GM12878 (cell line): Measurements from ENCODE around the gene ENOX2. TPM values are rescaled to one million over a fixed set of nuclear protein-coding genes. Genes with fewer than 3 reads are reported as not detected.

ENCODE experiments used
- ATAC-seq: fragments of 200-7000 bp; cut with Tn5 transposase; 3 replicates; pipeline ENCODE4 v1.9.1; 2020; ENCODE audit warnings: mild to moderate bottlenecking, moderate library complexity
- BruUV-seq: library from RNA; stranded (reverse); fragments of 400-500 nt; replicated peaks from 2 replicates; lab custom pipeline; 2021; lab: Mats Ljungman, UMichigan
- CTCF ChIA-PET: fragments of 300-600 bp; sonication (Branson Sonifier 250); formaldehyde crosslinking; extraction: SDS; loops from one replicate; lab custom pipeline; 2021; ENCODE audit warnings: inconsistent platforms; lab: Yijun Ruan, JAX
- POLR2A ChIA-PET: fragments of 350-600 bp; formaldehyde crosslinking; extraction: SDS; loops from one replicate; lab custom pipeline; 2021; ENCODE audit warnings: inconsistent platforms; lab: Charles Lee
- RAD21 ChIA-PET: fragments of 300-600 bp; sonication (Branson Sonifier 250); formaldehyde crosslinking; loops from one replicate; lab custom pipeline; 2023; ENCODE audit warnings: antibody characterized with exemption; ENCODE audit not compliant: unreplicated experiment; lab: Charles Lee
- SMC1A ChIA-PET: fragments of 300-600 bp; sonication (Branson Sonifier 250); formaldehyde crosslinking; loops from one replicate; lab custom pipeline; 2023; ENCODE audit not compliant: unreplicated experiment, uncharacterized antibody; lab: Charles Lee
- DNase-seq: peaks from one replicate; pipeline ENCODE4 v3.0.0-alpha.2; 2011; ENCODE audit warnings: low read depth, low spot score
- FAIRE-seq: peaks from 3 replicates; lab custom pipeline; 2011; peaks lifted over from hg19 to GRCh38; lab: Jason Lieb, UNC
- H2AFZ ChIP-seq: 2 replicates; pipeline ENCODE4 v1.6.0; 2011; ENCODE audit warnings: low read depth, low read length, control low read depth; ENCODE audit not compliant: control insufficient read depth
- H3K27ac ChIP-seq: 2 replicates; pipeline ENCODE4 v1.5.1; 2011; ENCODE audit warnings: control low read depth; ENCODE audit not compliant: control insufficient read depth, insufficient read depth
- H3K27me3 ChIP-seq, 2 experiments: replicated peaks in 1 of 2; 2 replicates each; pipeline versions ENCODE4 v1.6.0 to v1.6.1; 2011; ENCODE audit warnings: low read length in 1 of 2; ENCODE audit not compliant: control insufficient read depth in 2 of 2, insufficient read depth in 2 of 2
- H3K36me3 ChIP-seq, 2 experiments: 2 replicates each; pipeline ENCODE4 v1.5.1; 2011; ENCODE audit warnings: low read length in 1 of 2; ENCODE audit not compliant: control insufficient read depth in 2 of 2, insufficient read depth in 2 of 2
- H3K4me1 ChIP-seq: 2 replicates; pipeline ENCODE4 v1.6.1; 2011; ENCODE audit warnings: mild to moderate bottlenecking, low read length, moderate library complexity, mixed read lengths; ENCODE audit not compliant: control insufficient read depth, insufficient read depth
- H3K4me2 ChIP-seq: 2 replicates; pipeline ENCODE4 v1.6.0; 2011; ENCODE audit warnings: control low read depth; ENCODE audit not compliant: control insufficient read depth, insufficient read depth
- H3K4me3 ChIP-seq: fragments of 200-600 bp; sonication (generic); 2 replicates; pipeline ENCODE4 v1.5.1; 2016
- H3K79me2 ChIP-seq: 2 replicates; pipeline ENCODE4 v1.6.0; 2011; ENCODE audit warnings: low read length; ENCODE audit not compliant: control insufficient read depth, insufficient read depth
- H3K9ac ChIP-seq: 2 replicates; pipeline ENCODE4 v1.8.0; 2011; ENCODE audit warnings: low read length, control low read depth, mixed read lengths; ENCODE audit not compliant: control insufficient read depth, insufficient read depth
- H3K9me3 ChIP-seq: replicated peaks from 3 replicates; pipeline ENCODE4 v1.5.1; 2011; ENCODE audit warnings: mild to moderate bottlenecking, low read length; ENCODE audit not compliant: control insufficient read depth, insufficient read depth
- H4K20me1 ChIP-seq: 2 replicates; pipeline ENCODE4 v1.6.0; 2011; ENCODE audit not compliant: control insufficient read depth, insufficient read depth
- NR2C1 ChIP-seq: fragments of 450-650 bp; IDR thresholded peaks from 2 replicates; pipeline ENCODE4 v1.6.1; 2017; ENCODE audit warnings: antibody characterized with exemption, mild to moderate bottlenecking, moderate library complexity
- POLR2AphosphoS2 ChIP-seq: IDR thresholded peaks from 2 replicates; pipeline ENCODE4 v1.6.1; 2011; ENCODE audit warnings: low read depth, mild to moderate bottlenecking, low read length, improper control_type of control experiment, moderate library complexity
- RAD21 ChIP-seq: IDR thresholded peaks from 2 replicates; pipeline ENCODE4 v1.6.1; 2011; ENCODE audit warnings: mild to moderate bottlenecking, low read depth, low read length, moderate library complexity; ENCODE audit not compliant: insufficient read depth
- SMAD1 ChIP-seq: fragments of 450-650 bp; IDR thresholded peaks from 2 replicates; pipeline ENCODE4 v1.6.1; 2018; ENCODE audit warnings: mild to moderate bottlenecking, low read depth; ENCODE audit not compliant: partially characterized antibody
- SMC3 ChIP-seq: IDR thresholded peaks from 2 replicates; pipeline ENCODE4 v1.6.1; 2011; ENCODE audit warnings: low read length, improper control_type of control experiment, borderline replicate concordance
- STAT3 ChIP-seq: IDR thresholded peaks from 2 replicates; pipeline ENCODE4 v1.6.1; 2011; ENCODE audit warnings: low read depth, low read length, improper control_type of control experiment
- ZBTB33 ChIP-seq: fragments of 450-650 bp; IDR thresholded peaks from 2 replicates; pipeline ENCODE4 v1.6.1; 2017; ENCODE audit warnings: mild to moderate bottlenecking
- WGBS: methylation state at CpG from one replicate; pipeline ENCODE4 v1.1.6; 2016; ENCODE audit warnings: low lambda C conversion rate; ENCODE audit not compliant: insufficient replicate concordance, insufficient coverage; ENCODE audit errors: missing lambda C conversion rate; 5-methylcytosine and 5-hydroxymethylcytosine counted together
- in situ Hi-C: fragments of 300-500 bp; cut with MboI; formaldehyde crosslinking; loops from 9 replicates; pipeline ENCODE4 v1.14.3; 2018; ENCODE audit warnings: mixed read lengths
- intact Hi-C: fragments of 100-400 bp; cut with micrococcal nuclease; formaldehyde crosslinking; loops from one replicate; pipeline ENCODE4 v1.14.2; 2022; ENCODE audit not compliant: unreplicated experiment
- polyA plus RNA-seq, 11 experiments: library from polyadenylated mRNA; depleted of rRNA in 4 of 11; unstranded in 6 of 11; stranded (reverse) in 5 of 11; fragments of >200 nt; fragmentation: Nextera tagmentation in 4 of 11; fragmentation: Illumina TruSeq in 1 of 11; extraction: Ambion mirVana in 4 of 11; extraction: Trizol in 1 of 11; gene quantifications; 1 replicate in 1 of 11; 2 replicates in 10 of 11; pipeline versions ENCODE4 v1.2.1 to v1.2.3, GENCODE V29; 2011 to 2016; ENCODE audit warnings: inconsistent platforms in 2 of 11, missing spikeins in 2 of 11, low read depth in 1 of 11
- total RNA-seq, 4 experiments: library from RNA; depleted of rRNA in 3 of 4; stranded (reverse); fragments of >200 nt in 3 of 4; fragmentation: Illumina TruSeq in 1 of 4; extraction: Trizol in 1 of 4; gene quantifications; 2 replicates each; pipeline versions ENCODE4 v1.2.1 to v1.2.3, GENCODE V29; 2013 to 2021
- TF ChIP-seq, protein P1 (sequence below): IDR thresholded peaks from 2 replicates; pipeline ENCODE4 v1.6.1; 2012; ENCODE audit warnings: low read depth, low read length, improper control_type of control experiment
- TF ChIP-seq, protein P2 (sequence below): fragments of 450-650 bp; IDR thresholded peaks from 2 replicates; pipeline ENCODE4 v1.6.1; 2017; ENCODE audit warnings: antibody characterized with exemption, mild to moderate bottlenecking, moderate library complexity
- TF ChIP-seq, protein P3 (sequence below), 3 experiments: IDR thresholded peaks in 2 of 3; conservative IDR thresholded peaks in 1 of 3; 2 replicates each; pipeline ENCODE4 v1.5.1; 2011; ENCODE audit warnings: low read depth in 3 of 3, low read length in 3 of 3, mild to moderate bottlenecking in 3 of 3, control low read depth in 2 of 3, moderate library complexity in 2 of 3, inconsistent platforms in 1 of 3, mixed read lengths in 1 of 3; ENCODE audit not compliant: control insufficient read depth in 2 of 3, insufficient read depth in 1 of 3; ENCODE audit errors: extremely low read depth in 1 of 3

ENOX2 gene
- total and polyA plus RNA-seq, 10 of the 15 experiments (the other 5 are each of a cell fraction or from before 2014, with no cell fraction given) = 3.2 to 13.0 (median 7.7) TPM

DNA sequence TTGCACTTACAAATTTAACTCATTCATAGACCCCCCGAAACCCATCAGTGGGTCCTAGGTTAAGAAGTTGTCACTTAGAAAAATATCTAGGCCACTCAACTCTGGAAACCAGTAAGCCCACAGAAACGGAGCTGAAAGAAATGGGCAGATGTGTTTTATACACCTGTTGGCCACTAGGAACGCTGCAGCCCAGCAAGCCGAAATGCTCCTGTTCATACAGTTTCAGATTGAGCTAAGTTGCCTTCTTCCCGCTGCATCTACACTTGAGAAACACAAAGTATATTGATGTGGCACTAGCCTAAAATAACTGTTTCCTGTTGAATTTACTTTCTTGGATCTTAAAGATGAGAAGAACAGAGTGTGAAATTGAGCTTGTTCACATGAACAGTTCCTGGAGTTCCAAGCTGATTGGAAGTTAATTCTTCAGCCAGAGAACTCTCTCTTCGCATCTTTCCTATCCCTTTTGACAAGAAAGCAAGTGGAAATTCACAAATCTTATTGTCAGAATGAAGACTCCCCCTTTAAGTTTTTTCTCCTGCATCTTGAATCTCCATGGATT lies 327.1 kb downstream of the ENOX2 start:
- no peaks in the 10 kb centered on the region for H3K9me3 ChIP-seq
- TF ChIP-seq, protein P1, sequence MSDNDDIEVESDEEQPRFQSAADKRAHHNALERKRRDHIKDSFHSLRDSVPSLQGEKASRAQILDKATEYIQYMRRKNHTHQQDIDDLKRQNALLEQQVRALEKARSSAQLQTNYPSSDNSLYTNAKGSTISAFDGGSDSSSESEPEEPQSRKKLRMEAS = no peak
- TF ChIP-seq NR2C1 = no peak
- peak; percentile 49; the same call in 1 of the 2 replicates for TF ChIP-seq SMC3
- peak; percentile 72 for TF ChIP-seq RAD21
- TF ChIP-seq POLR2AphosphoS2 = no peak
- no peak for TF ChIP-seq STAT3
- TF ChIP-seq, protein P2, sequence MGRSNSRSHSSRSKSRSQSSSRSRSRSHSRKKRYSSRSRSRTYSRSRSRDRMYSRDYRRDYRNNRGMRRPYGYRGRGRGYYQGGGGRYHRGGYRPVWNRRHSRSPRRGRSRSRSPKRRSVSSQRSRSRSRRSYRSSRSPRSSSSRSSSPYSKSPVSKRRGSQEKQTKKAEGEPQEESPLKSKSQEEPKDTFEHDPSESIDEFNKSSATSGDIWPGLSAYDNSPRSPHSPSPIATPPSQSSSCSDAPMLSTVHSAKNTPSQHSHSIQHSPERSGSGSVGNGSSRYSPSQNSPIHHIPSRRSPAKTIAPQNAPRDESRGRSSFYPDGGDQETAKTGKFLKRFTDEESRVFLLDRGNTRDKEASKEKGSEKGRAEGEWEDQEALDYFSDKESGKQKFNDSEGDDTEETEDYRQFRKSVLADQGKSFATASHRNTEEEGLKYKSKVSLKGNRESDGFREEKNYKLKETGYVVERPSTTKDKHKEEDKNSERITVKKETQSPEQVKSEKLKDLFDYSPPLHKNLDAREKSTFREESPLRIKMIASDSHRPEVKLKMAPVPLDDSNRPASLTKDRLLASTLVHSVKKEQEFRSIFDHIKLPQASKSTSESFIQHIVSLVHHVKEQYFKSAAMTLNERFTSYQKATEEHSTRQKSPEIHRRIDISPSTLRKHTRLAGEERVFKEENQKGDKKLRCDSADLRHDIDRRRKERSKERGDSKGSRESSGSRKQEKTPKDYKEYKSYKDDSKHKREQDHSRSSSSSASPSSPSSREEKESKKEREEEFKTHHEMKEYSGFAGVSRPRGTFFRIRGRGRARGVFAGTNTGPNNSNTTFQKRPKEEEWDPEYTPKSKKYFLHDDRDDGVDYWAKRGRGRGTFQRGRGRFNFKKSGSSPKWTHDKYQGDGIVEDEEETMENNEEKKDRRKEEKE = 0 out of 2 replicates have a peak, but pooled peaks have one; percentile 34
- TF ChIP-seq ZBTB33 = no peak
- TF ChIP-seq, protein P3, sequence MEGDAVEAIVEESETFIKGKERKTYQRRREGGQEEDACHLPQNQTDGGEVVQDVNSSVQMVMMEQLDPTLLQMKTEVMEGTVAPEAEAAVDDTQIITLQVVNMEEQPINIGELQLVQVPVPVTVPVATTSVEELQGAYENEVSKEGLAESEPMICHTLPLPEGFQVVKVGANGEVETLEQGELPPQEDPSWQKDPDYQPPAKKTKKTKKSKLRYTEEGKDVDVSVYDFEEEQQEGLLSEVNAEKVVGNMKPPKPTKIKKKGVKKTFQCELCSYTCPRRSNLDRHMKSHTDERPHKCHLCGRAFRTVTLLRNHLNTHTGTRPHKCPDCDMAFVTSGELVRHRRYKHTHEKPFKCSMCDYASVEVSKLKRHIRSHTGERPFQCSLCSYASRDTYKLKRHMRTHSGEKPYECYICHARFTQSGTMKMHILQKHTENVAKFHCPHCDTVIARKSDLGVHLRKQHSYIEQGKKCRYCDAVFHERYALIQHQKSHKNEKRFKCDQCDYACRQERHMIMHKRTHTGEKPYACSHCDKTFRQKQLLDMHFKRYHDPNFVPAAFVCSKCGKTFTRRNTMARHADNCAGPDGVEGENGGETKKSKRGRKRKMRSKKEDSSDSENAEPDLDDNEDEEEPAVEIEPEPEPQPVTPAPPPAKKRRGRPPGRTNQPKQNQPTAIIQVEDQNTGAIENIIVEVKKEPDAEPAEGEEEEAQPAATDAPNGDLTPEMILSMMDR (IDR thresholded peaks at IDR 0.05 in 2 of 3, conservative IDR thresholded peaks at IDR 0.05 in 1 of 3; ENCODE audit: control insufficient read depth in 2 of 3, extremely low read depth in 1 of 3, insufficient read depth in 1 of 3, low read depth in 3 of 3, low read length in 3 of 3) = peak; percentile 80 to 92 (median 90)
- no peak for TF ChIP-seq SMAD1
- TF ChIP-seq, all 136 proteins: peak for 4
- no TSS peak for BruUV-seq
- CTCF ChIA-PET = interaction anchor here (0.5 to 3.2 kb wide), 26 partner anchors 9 to 1930 kb away, joined by 3 to 39 read pairs (median 4); no protein-coding TSS in a partner anchor
- H3K4me2 ChIP-seq = no peak overlapping the region
- no peak overlapping the region for H3K9ac ChIP-seq
- POLR2A ChIA-PET = interaction anchor here (0.5 kb wide), 1 partner anchor 899 kb away, joined by 4 read pairs; no protein-coding TSS in a partner anchor
- SMC1A ChIA-PET = interaction anchor here (0.7 to 2.0 kb wide), 3 partner anchors 28 to 341 kb away, joined by 3 to 16 read pairs (median 4); no protein-coding TSS in a partner anchor
- RAD21 ChIA-PET = interaction anchor here (0.8 to 2.0 kb wide), 5 partner anchors 36 to 345 kb away, joined by 3 to 26 read pairs (median 4); no protein-coding TSS in a partner anchor
- H3K4me3 ChIP-seq = no peak overlapping the region
- intact Hi-C loops = loop anchor here (2.0 kb wide), 1 partner anchor 341 kb away; no protein-coding TSS in a partner anchor
- peaks cover 0 to 3% of the 10 kb centered on the region in 2 experiments; a peak in 1 of 4 replicates for H3K27me3 ChIP-seq
- DNase-seq = no peak
- no peaks in the 10 kb centered on the region for H3K36me3 ChIP-seq
- H3K27ac ChIP-seq = no peak overlapping the region
- peak; percentile 88 for ATAC-seq
- 2% methylated on average over 6 of the region's 6 CpGs for WGBS
- H2AFZ ChIP-seq = no peak overlapping the region
- FAIRE-seq = no peak
- no peaks in the 10 kb centered on the region for H3K79me2 ChIP-seq
- in situ Hi-C loops = no loop called here
- H4K20me1 ChIP-seq = no peaks in the 10 kb centered on the region
- H3K4me1 ChIP-seq = no peaks in the 10 kb centered on the region
